ENCODE data around the gene HDAC9. TPM values are rescaled to one million over a fixed set of nuclear protein-coding genes. Genes with fewer than 3 reads are reported as not detected.

HDAC9 gene
- total RNA-seq, 1 experiment from 2014 or later, result 31.9 TPM

DNA sequence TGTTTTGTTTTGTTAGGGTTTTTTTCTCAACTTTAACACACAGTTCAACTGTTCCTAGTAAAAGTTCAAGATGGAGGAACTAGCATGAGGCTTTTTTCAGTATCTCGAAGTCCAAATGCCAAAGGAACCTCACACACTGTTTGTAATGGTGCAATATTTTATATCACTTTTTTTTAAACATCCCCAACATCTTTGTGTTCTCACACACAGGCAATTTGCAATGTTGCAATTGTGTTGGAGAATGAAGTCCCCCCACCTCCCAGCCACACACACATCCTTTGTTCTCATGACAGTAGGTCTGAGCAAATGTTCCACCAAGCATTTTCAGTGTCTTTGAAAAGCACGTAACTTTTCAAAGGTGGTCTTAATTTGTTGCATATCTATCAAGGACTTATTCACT lies 501.0 kb downstream of the HDAC9 start:
- ChIA-PET POLR2A (ENCODE audit: low non-redundant PET) (no interaction called here), CTCF (no interaction called here)
- Histone ChIP-seq H3K4me1 (ENCODE audit: insufficient read depth, low read length, poor library complexity, severe bottlenecking) (peaks cover 10% of the 10 kb centered on the region), H3K27ac (ENCODE audit: low read depth, low read length, poor library complexity, severe bottlenecking) (no peak overlapping the region), H3K27me3 (replicated peaks; ENCODE audit: insufficient read depth, low read depth, low read length, poor library complexity) (no peaks in the 10 kb centered on the region), H3K9me3 (ENCODE audit: low read depth, low read length, poor library complexity, severe bottlenecking) (no peaks in the 10 kb centered on the region), H3K36me3 (ENCODE audit: insufficient read depth, low read length, poor library complexity, severe bottlenecking) (no peaks in the 10 kb centered on the region), H3K4me3 (ENCODE audit: low read depth, low read length, poor library complexity, severe bottlenecking) (no peak overlapping the region)
- intact Hi-C loops (cut with micrococcal nuclease; ENCODE audit: unreplicated experiment), result no loop called here
- TF ChIP-seq, protein P1, sequence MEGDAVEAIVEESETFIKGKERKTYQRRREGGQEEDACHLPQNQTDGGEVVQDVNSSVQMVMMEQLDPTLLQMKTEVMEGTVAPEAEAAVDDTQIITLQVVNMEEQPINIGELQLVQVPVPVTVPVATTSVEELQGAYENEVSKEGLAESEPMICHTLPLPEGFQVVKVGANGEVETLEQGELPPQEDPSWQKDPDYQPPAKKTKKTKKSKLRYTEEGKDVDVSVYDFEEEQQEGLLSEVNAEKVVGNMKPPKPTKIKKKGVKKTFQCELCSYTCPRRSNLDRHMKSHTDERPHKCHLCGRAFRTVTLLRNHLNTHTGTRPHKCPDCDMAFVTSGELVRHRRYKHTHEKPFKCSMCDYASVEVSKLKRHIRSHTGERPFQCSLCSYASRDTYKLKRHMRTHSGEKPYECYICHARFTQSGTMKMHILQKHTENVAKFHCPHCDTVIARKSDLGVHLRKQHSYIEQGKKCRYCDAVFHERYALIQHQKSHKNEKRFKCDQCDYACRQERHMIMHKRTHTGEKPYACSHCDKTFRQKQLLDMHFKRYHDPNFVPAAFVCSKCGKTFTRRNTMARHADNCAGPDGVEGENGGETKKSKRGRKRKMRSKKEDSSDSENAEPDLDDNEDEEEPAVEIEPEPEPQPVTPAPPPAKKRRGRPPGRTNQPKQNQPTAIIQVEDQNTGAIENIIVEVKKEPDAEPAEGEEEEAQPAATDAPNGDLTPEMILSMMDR (conservative IDR thresholded peaks at IDR 0.05; ENCODE audit: low read depth, low read length), result no peak
- no peak for TF ChIP-seq EZH2 (IDR thresholded peaks at IDR 0.05; ENCODE audit: borderline replicate concordance, low read depth, low read length, poor library complexity, severe bottlenecking)
- DNase-seq (ENCODE audit: low spot score), result no peak
- no TSS peak for BruUV-seq (replicated peaks)

DNA sequence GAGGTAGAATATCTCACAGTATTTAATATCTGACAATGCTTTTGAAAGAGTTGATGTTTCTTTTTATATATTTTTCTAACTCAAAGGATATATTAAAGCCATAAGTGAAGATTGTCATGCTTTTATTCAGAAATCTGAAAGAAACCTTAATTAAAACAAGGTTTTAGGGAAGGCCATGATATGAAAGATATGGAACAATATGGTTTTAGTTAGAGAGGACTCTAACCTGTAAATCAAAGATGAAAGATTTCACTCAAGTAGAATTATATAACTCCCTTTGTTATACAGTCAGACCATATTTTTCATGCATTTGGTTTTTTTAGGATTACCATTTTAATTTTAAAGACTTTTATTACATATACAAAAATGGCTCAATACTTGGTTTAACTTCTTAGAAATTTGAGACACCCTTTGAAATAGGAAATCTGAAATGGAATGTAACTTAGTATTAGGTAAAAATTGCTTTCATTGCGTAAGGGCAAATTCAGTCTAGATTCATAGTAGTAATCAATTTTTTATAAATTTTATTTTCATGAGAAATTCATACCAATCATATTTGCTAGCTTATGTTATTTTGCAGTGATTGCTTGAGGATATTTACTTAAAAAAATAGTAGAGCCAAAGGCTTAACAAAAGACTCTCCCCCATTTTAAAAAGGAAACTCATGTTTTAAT lies 502.1 kb downstream of the HDAC9 start:
- Histone ChIP-seq H3K27ac (ENCODE audit: low read depth, low read length, poor library complexity, severe bottlenecking) (no peak overlapping the region), H3K9me3 (ENCODE audit: low read depth, low read length, poor library complexity, severe bottlenecking) (no peaks in the 10 kb centered on the region), H3K4me1 (ENCODE audit: insufficient read depth, low read length, poor library complexity, severe bottlenecking) (peaks cover 10% of the 10 kb centered on the region), H3K27me3 (replicated peaks; ENCODE audit: insufficient read depth, low read depth, low read length, poor library complexity) (no peaks in the 10 kb centered on the region), H3K4me3 (ENCODE audit: low read depth, low read length, poor library complexity, severe bottlenecking) (no peak overlapping the region), H3K36me3 (ENCODE audit: insufficient read depth, low read length, poor library complexity, severe bottlenecking) (no peaks in the 10 kb centered on the region)
- ChIA-PET POLR2A (ENCODE audit: low non-redundant PET) (no interaction called here), CTCF (no interaction called here)
- TF ChIP-seq EZH2 (IDR thresholded peaks at IDR 0.05; ENCODE audit: borderline replicate concordance, low read depth, low read length, poor library complexity, severe bottlenecking), result no peak
- TF ChIP-seq, protein P1 (conservative IDR thresholded peaks at IDR 0.05; ENCODE audit: low read depth, low read length), result no peak
- no TSS peak for BruUV-seq (replicated peaks)
- intact Hi-C loops (cut with micrococcal nuclease; ENCODE audit: unreplicated experiment), result no loop called here
- DNase-seq (ENCODE audit: low spot score), result no peak

DNA sequence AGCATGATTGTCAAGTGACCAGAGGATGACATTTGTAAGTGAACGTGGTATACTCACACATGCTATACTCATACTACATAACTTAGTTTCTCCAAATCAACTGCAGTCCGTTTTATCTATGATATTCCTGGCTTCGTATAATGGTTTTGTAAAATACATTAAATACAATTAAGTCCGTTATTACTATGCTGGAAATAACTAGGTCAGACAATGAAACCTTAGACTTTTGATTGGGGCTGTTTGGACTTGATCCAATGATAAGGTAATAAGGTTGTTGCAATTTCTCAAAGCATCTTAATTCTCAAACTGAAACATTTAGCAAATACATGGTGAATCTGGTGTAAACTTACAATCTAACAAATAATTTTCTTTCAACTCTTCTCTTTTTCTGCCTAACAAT lies 504.9 kb downstream of the HDAC9 start:
- H3K27me3 ChIP-seq (replicated peaks; ENCODE audit: insufficient read depth, low read depth, low read length, poor library complexity), result no peaks in the 10 kb centered on the region

More for the DNA sequence above, 504.9 kb downstream of the HDAC9 start:
- Histone ChIP-seq H3K4me3 (ENCODE audit: low read depth, low read length, poor library complexity, severe bottlenecking) (no peak overlapping the region), H3K9me3 (ENCODE audit: low read depth, low read length, poor library complexity, severe bottlenecking) (no peaks in the 10 kb centered on the region), H3K27ac (ENCODE audit: low read depth, low read length, poor library complexity, severe bottlenecking) (no peak overlapping the region), H3K36me3 (ENCODE audit: insufficient read depth, low read length, poor library complexity, severe bottlenecking) (no peaks in the 10 kb centered on the region), H3K4me1 (ENCODE audit: insufficient read depth, low read length, poor library complexity, severe bottlenecking) (peaks cover 6% of the 10 kb centered on the region)
- ChIA-PET CTCF (no interaction called here), POLR2A (ENCODE audit: low non-redundant PET) (no interaction called here)
- TF ChIP-seq EZH2 (IDR thresholded peaks at IDR 0.05; ENCODE audit: borderline replicate concordance, low read depth, low read length, poor library complexity, severe bottlenecking), result no peak
- TF ChIP-seq, protein P1 (conservative IDR thresholded peaks at IDR 0.05; ENCODE audit: low read depth, low read length), result no peak
- BruUV-seq (replicated peaks), result no TSS peak
- no peak for DNase-seq (ENCODE audit: low spot score)
- intact Hi-C loops (cut with micrococcal nuclease; ENCODE audit: unreplicated experiment), result no loop called here
